ENCODE results near the gene COBLL1. TPM values are rescaled to one million over a fixed set of nuclear protein-coding genes. Genes with fewer than 3 reads are reported as not detected.

COBLL1 gene
- total RNA-seq, 1 donor from 2014 or later, result 222 TPM

DNA sequence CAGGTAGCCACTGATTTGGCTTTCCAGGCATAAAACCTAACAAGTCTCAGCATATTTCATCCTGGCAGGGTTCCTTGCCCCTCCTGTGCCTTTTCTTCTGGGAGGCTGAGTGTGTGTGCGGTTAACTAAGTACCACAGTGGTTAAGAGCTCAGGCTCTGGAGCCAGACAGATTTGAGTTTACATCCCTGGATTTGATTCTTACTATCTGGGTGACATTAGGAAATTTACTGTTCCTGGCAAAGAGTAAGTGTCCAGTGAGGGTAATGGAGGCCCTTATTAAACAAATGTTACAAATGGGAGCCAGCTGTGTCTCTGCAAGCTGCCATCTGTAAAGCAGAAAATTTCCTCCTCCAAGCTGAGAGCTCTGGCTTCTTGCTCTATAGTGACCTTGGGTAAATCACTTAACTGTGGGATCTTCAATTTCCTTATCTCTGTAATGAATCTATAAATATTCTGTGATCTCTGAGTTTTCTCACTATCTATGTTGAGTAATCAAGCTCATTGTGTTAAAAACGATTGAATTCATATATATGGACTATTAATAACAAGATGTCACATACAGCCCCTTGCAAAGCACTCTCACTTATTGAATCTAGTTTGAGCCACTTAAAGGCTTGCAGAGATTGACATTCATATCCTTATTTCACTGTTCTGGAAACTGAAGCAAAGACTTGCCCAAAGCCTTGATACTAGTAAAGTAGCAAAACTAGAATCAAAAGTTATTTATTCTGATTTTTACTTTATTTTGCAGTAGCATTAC is 6.5 kb upstream of the COBLL1 start:
- H3K9me3 Mint-ChIP-seq, result no peaks in the 10 kb centered on the region
- H3K27ac Mint-ChIP-seq, result no peak overlapping the region
- no peak for TF ChIP-seq CTCF (IDR thresholded peaks at IDR 0.05)
- no peaks in the 10 kb centered on the region for H3K36me3 Mint-ChIP-seq (ENCODE audit: low read depth)
- no peaks in the 10 kb centered on the region for H3K27me3 Mint-ChIP-seq
- no peak overlapping the region for H3K4me3 Mint-ChIP-seq
- ATAC-seq (ENCODE audit: low read depth) (no peak), DNase-seq (no peak)
- ChIA-PET CTCF (interaction anchor here (0.7 to 1.3 kb wide), 3 partner anchors 11 to 169 kb away, joined by 3 to 4 read pairs (median 3); no protein-coding TSS in a partner anchor), POLR2A (interaction anchor here (0.6 kb wide), 2 partner anchors 51 to 73 kb away, joined by 4 read pairs; no protein-coding TSS in a partner anchor)
- peaks cover 26% of the 10 kb centered on the region for H3K4me1 Mint-ChIP-seq
- intact Hi-C loops (cut with micrococcal nuclease), result no loop called here

DNA sequence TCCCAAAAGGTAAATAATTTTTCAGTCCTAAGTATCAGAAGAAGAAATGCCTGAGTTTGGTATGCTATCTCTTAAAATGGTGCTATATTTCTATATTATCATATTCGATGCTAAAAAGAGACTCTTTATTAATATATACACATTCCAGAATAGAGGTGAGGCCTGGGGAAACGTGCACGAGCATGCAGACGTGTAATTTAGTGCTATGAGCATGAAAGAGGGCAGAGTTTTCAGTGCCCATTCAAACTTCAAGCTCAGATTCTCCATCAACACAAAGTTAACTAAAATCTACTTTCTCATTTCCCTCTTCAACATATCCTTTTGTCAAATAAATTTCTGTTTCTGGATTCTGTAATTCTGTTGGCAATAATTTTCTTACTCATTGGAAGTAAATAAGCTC is 5.7 kb upstream of the COBLL1 start:
- CTCF ChIA-PET, result interaction anchor here (1.0 to 1.3 kb wide), 2 partner anchors 11 to 131 kb away, joined by 3 to 4 read pairs; no protein-coding TSS in a partner anchor

GRCh38 chr2:164846276-164846675 is 4.7 kb upstream of the COBLL1 start:
- Mint-ChIP-seq H3K27me3 (no peaks in the 10 kb centered on the region), H3K27ac (no peak overlapping the region), H3K4me1 (peaks cover 31% of the 10 kb centered on the region), H3K36me3 (ENCODE audit: low read depth) (peaks cover 2% of the 10 kb centered on the region), H3K4me3 (no peak overlapping the region), H3K9me3 (no peaks in the 10 kb centered on the region)
- intact Hi-C loops (cut with micrococcal nuclease), result no loop called here
- ChIA-PET CTCF (no interaction called here), POLR2A (no interaction called here)
- no peak for DNase-seq
- TF ChIP-seq CTCF (IDR thresholded peaks at IDR 0.05), result no peak
- ATAC-seq (ENCODE audit: low read depth), result no peak

More for the DNA sequence above, 5.7 kb upstream of the COBLL1 start:
- TF ChIP-seq CTCF (IDR thresholded peaks at IDR 0.05), result no peak
- no peaks in the 10 kb centered on the region for H3K9me3 Mint-ChIP-seq
- no peak overlapping the region for H3K4me3 Mint-ChIP-seq
- DNase-seq, result no peak
- intact Hi-C loops (cut with micrococcal nuclease), result no loop called here
- peaks cover 28% of the 10 kb centered on the region for H3K4me1 Mint-ChIP-seq
- POLR2A ChIA-PET, result interaction anchor here (0.6 kb wide), 2 partner anchors 50 to 85 kb away, joined by 3 to 4 read pairs; no protein-coding TSS in a partner anchor
- H3K36me3 Mint-ChIP-seq (ENCODE audit: low read depth), result no peaks in the 10 kb centered on the region
- no peaks in the 10 kb centered on the region for H3K27me3 Mint-ChIP-seq
- H3K27ac Mint-ChIP-seq, result no peak overlapping the region
- no peak for ATAC-seq (ENCODE audit: low read depth)

DNA sequence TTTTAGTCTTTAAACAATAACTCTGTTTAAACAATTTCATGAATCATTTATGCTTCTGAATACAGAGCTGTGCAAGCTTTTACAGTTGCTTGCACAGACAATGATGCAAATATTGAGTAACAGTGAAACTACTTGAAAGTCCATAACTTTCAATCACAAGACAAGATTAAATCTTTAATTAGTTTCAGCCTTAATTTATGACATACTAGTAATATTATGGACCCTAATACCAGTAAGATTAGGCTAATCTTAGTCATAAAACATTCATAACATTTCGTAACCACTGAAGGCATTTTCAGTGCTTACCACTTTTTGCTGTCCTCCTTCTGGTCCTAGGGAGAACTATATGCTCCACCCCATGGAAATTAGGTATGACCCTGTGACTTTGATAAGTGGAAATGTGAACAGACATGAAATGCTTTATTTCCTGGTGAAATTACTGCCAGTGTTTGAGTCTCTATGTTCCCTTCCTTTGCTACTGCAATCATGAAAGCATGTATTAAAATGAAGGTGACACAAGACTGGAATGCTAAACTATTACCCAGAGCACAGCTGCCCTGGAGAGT is 1.8 kb upstream of the COBLL1 start:
- Mint-ChIP-seq H3K27me3 (no peaks in the 10 kb centered on the region), H3K9me3 (no peaks in the 10 kb centered on the region), H3K36me3 (ENCODE audit: low read depth) (peaks cover 7% of the 10 kb centered on the region), H3K27ac (peak overlapping the region; percentile 46), H3K4me3 (peak overlapping the region; percentile 35), H3K4me1 (peaks cover 35% of the 10 kb centered on the region)
- ChIA-PET POLR2A (interaction anchor here (0.6 to 4.8 kb wide), 6 partner anchors 22 to 99 kb away, joined by 3 to 93 read pairs (median 5); no protein-coding TSS in a partner anchor), CTCF (no interaction called here)
- TF ChIP-seq CTCF (IDR thresholded peaks at IDR 0.05), result no peak
- intact Hi-C loops (cut with micrococcal nuclease), result loop anchor here (5.0 kb wide), 3 partner anchors 129 to 359 kb away; partner anchors contain the start of gene SCN3A
- no peak for DNase-seq
- no peak for ATAC-seq (ENCODE audit: low read depth)

DNA sequence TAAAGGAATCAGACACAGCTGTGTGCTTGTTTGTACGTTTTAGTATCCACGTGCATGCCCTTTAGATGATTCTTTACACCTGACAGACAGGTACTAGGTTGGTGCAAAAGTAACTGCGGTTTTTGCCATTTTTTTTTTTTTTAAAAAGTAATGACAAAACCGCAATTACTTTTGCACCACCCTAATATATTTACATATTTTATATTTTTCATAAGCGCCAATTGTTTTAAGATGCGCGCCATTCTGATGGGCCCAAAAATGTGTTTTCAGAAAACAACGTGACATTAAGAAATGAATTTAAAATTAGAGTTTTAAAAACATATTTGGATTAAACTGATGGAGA is 972 bp upstream of the COBLL1 start:
- Mint-ChIP-seq H3K4me1 (peaks cover 42% of the 10 kb centered on the region), H3K36me3 (ENCODE audit: low read depth) (peaks cover 13% of the 10 kb centered on the region), H3K9me3 (no peaks in the 10 kb centered on the region), H3K4me3 (peak overlapping the region; percentile 91), H3K27me3 (no peaks in the 10 kb centered on the region), H3K27ac (peak overlapping the region; percentile 87)
- ATAC-seq (ENCODE audit: low read depth) (no peak), DNase-seq (no peak)
- intact Hi-C loops (cut with micrococcal nuclease), result loop anchor here (1.0 to 5.0 kb wide), 4 partner anchors 24 to 360 kb away; partner anchors contain the start of gene SCN3A
- no peak for TF ChIP-seq CTCF (IDR thresholded peaks at IDR 0.05)
- ChIA-PET POLR2A (interaction anchor here (0.6 to 4.8 kb wide), 12 partner anchors 9 to 103 kb away, joined by 3 to 93 read pairs (median 12); no protein-coding TSS in a partner anchor), CTCF (interaction anchor here (0.7 to 2.7 kb wide), 17 partner anchors 13 to 115 kb away, joined by 3 to 39 read pairs (median 3); no protein-coding TSS in a partner anchor)
